Anterior cingulate cortex (tissue), 58 donors: ENCODE data around the gene LILRB1.
"Not testable (repeated sequence)": the region's sequence is repeated elsewhere in the genome, so short reads cannot be mapped to it uniquely, and the experiment has no call there.

Experiments used
- DNase-seq, 58 donors: peaks; one replicate each; lab custom pipeline; 2025; lab: John Stamatoyannopoulos, UW

Gene LILRB1

GRCh38 chr19:54624234-54624633, 6.0 kb upstream of the LILRB1 start:
- DNase-seq: not testable (repeated sequence)

DNA sequence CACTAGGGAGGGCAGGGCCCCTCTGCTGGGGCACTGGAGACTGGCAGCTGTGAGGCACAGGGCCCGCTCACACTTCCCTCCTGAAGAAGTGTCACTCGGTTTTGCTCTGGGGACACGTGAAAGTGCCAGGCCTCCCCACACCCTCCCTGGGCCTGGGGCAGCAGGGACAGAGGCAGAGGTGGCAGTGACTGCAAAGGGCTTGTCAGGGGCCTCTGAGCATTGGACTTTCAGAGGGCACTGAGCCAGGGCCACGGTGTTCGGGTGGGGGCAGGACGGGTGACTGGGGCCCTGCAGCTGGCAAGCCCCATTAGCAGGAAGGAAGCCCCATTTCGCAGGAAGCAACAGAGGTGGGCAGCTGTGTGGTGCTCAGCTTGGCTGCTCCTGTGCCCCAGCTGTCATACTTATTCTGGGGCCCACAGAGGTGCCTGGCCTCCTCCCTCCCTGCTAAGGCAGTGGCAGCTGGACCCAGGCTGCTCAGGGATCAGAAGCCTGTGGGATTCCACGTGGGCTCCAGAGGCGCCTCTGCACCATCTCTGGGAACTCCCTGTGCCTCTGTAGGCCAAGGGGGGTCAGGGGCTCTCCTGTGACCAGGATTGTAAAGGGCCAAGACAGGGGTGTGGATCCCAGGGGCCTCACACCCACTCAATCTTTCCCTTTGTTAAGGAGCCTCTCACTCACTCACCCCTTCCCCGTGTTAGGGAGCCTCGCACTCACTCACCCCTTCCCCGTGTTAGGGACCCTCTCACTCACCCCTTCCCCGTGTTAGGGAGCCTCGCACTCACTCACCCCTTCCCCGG, 5.2 kb upstream of the LILRB1 start:
- not testable (repeated sequence) for DNase-seq

DNA sequence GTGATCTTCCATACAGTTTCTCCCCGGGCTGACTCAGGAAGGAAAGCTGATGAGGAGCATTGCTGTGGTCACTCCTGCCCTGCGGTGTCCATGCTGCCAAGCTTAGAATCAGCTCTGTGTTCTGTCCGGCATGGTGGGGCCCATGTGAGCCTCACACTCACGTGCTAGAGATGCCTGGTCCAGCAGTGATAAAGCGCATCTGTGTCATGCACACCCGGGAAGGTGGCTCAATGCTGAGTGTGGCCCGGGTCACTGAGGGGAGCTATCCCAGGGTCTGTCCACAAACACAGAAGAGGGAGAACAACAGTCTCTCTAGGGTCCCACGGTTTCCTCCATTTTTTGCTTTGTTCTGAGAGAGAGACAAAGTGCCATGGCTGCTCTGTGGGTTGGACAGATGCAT, 3.5 kb upstream of the LILRB1 start:
- no peak for DNase-seq

- not testable (repeated sequence) for DNase-seq
Observed at GRCh38 chr19:54627912-54628311, 2.4 kb upstream of the LILRB1 start.

GRCh38 chr19:54630782-54631181, 498 bp downstream of the LILRB1 start:
- no peak for DNase-seq

DNA sequence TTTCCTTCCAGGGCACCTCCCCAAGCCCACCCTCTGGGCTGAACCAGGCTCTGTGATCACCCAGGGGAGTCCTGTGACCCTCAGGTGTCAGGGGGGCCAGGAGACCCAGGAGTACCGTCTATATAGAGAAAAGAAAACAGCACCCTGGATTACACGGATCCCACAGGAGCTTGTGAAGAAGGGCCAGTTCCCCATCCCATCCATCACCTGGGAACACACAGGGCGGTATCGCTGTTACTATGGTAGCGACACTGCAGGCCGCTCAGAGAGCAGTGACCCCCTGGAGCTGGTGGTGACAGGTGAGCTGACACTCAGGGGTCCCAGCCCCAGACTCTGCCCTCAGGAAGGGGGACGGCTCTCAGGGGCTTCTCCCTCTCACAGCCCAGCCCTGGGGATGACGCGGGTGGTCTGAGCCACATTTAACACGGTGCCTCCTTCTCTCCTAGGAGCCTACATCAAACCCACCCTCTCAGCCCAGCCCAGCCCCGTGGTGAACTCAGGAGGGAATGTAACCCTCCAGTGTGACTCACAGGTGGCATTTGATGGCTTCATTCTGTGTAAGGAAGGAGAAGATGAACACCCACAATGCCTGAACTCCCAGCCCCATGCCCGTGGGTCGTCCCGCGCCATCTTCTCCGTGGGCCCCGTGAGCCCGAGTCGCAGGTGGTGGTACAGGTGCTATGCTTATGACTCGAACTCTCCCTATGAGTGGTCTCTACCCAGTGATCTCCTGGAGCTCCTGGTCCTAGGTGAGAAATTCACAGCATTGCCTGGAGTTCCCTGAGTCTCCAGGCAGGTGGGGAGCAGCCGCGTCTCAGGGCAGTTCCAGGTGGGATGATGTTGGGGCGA, 1.4 kb downstream of the LILRB1 start:
- DNase-seq: not testable (repeated sequence)

DNA sequence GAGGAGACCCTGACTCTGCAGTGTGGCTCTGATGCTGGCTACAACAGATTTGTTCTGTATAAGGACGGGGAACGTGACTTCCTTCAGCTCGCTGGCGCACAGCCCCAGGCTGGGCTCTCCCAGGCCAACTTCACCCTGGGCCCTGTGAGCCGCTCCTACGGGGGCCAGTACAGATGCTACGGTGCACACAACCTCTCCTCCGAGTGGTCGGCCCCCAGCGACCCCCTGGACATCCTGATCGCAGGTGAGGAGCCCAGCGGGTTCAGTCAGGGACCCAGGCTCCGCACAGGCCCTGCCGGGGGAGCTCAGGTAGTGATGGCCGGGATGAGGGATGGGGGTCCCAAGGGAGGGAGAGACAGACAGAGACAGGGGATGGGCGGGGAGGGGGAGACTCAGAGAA, 2.2 kb downstream of the LILRB1 start:
- not testable (repeated sequence) for DNase-seq

DNA sequence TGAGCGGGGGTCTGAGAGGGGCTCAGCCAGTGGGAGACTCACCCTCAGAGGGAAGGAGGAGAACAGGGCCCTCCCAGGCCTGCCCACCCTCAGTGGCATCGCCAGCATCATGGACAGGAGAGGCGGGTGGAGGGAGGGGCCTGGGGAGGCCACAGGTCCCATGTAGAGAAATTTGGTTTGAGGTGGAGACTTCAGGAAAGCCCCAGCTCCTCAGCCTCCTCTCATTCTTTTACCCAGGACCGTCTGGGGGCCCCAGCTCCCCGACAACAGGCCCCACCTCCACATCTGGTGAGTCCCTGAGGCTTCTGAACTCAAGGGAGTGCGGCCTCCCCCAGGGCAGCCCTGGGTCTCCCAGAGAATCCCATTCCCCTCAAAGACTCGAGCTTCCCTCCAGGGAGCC, 3.1 kb downstream of the LILRB1 start:
- DNase-seq: no peak

GRCh38 chr19:54636081-54636480, 5.8 kb downstream of the LILRB1 start:
- not testable (repeated sequence) for DNase-seq

GRCh38 chr19:54638683-54639082, 8.4 kb downstream of the LILRB1 start:
- DNase-seq: no peak

DNA sequence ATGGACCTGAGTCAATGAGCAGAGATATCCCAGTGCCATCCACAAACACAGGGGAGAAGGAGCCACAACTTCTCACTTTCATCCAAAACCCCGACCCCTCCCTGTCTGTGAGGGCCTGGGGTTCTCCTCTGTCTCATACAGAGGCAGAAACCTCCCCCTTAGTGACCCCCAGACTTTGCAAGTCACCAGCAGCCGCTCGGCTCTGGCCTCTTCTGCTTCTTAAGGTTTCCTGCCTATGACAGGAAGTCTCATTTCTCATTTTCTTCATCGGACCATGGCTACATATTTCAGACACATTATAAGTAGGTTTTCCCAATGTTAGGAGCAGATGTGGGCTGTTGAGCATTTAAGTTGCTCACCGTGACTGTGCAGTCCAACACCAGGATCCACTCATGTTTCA, 12.7 kb downstream of the LILRB1 start:
- not testable (repeated sequence) for DNase-seq

DNA sequence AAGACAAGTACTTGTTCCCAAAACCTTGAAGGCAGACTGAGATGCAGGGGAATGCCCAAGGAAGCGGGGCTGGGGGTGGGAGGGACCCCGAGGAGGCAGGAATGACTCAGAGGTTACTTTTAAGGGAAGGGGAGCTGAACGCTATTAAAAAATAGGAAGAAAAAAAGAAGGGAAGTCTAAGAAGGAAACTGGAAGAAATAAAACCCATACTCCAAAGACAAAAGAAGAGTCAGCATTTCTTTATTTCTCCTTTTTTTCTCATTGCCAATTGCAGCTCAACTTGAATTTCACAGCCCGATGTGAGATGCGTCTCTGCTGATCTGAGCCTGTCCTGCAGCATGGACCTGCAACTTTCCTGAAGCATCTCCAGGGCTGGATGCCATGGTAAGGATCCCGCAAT, 13.3 kb downstream of the LILRB1 start:
- DNase-seq: not testable (repeated sequence)

- DNase-seq: peak in 12 of 58 donors; percentile 3 to 18 (median 6)
Observed at GRCh38 chr19:54644056-54644455, 13.8 kb downstream of the LILRB1 start.

- no peak for DNase-seq
Observed at GRCh38 chr19:54646331-54646841, 16.1 kb downstream of the LILRB1 start.

DNA sequence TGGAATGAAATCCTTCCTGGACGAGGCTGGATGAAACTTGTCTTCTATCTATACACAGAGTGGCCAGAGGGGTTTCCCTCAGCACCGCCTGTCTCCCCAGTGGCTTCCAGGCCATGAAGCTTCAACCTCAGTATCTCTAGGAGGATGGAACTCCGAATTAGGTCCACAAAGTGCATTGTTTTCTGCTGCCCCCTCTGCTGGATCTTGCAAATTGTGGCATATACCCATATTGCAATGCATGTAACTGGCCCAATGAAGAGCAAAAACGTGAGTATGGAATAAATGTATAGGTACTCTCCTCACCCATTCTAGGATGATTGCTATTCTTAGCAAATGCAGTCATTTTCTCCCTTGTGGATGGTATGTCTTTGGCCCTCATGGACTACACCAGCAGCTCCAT, 17.8 kb downstream of the LILRB1 start:
- no peak for DNase-seq

- no peak for DNase-seq
Observed at GRCh38 chr19:54650108-54650655, 19.9 kb downstream of the LILRB1 start.

GRCh38 chr19:54653181-54653809, 23.0 kb downstream of the LILRB1 start:
- no peak for DNase-seq

DNA sequence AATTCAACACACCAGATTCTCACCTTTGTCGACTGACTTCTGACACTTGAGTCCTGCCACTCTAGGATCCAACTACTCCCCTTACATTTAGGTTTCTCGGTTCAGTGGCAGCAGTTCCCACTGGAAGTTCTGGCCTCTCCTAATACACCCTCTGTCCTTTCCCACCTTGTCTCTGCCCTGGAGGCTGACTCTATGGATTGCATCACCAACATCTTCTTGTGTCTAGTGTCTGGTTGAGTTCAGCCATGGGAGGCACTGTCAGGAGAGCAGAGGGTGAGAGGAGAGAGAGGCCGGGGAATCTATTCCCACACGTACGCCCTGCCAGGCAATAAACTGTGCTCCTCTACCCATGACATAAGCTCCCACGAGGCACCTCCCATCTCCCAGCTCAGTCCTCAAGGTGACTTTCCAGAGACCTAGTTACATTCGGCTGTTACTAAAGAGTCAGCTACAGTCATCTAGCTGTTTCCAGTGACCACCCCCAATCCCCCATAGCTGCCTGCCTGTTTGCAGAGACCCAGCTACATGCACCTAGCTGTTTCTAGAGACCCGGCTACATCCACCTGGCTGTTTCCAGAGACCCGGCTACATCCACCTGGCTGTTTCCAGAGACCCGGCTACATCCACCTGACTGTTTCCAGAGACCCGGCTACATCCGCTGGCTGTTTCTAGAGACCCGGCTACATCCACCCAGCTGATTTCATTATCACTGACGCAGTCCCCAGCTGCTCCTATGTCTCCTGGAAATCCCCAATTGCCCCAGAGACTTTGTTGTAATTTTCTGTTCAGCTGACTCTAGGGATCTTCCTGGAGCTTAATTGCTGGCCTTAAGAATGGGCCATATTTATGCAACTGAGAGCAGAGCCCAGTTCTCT, 24.4 kb downstream of the LILRB1 start:
- DNase-seq: no peak

- no peak for DNase-seq
Observed at GRCh38 chr19:54659300-54659699, 29.0 kb downstream of the LILRB1 start.

DNA sequence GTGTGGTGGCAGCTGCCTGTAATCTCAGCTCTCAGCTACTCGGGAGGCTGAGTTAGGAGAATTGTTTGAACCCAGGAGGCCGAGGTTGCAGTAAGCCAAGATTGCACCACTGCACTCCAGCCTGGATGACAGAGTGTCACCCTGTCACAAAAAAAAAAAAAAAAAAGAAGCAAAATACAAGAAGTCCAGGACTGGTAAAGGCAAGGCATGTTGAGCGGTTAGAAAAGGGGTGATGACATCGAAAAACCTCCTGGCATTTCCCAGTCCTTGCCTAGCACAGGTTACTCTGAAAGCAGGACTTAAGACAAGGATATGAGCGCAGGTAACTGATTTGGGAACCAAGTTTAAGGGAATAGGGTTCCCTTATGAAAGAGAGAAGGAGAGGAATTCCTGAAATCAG, 30.0 kb downstream of the LILRB1 start:
- no peak for DNase-seq
